Upper lobe of left lung (tissue), 4 donors: ENCODE results near the gene MT1E.

Experiments
- CTCF ChIP-seq, 6 experiments: fragments of 450-650 bp in 4 of 6; fragments of 200-600 bp in 2 of 6; sonication (generic) in 2 of 6; IDR thresholded peaks; one replicate each; pipeline ENCODE4 v1.5.1; 2016 to 2019; ENCODE audit warnings: antibody characterized with exemption in 6 of 6
- POLR2A ChIP-seq, 4 donors: fragments of 450-650 bp; IDR thresholded peaks; one replicate each; pipeline ENCODE4 v1.5.1; 2016 to 2017; ENCODE audit warnings: antibody characterized with exemption in 4 of 4, mild to moderate bottlenecking in 2 of 4

DNA sequence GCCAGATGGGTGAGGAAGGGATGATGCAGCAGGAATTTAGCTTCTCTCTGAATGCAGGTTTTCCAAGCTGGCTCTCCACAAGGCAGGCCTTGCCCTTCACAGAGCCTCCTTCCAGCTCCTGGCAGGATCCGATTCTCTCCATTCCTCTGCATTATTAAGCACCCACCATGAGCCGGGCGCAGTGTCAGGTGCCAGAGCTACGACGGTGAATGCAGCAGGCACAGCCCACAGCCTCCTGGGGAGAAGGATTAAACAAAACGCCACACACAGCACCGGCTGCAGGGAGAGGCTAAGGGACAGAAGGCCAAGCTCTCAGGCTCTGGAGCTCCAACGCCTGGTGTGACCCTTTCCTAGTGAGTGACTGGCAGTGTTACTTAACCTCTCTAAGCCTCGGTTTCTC lies 24.3 kb upstream of the MT1E start:
- TF ChIP-seq CTCF (IDR thresholded peaks at IDR 0.05) (no peak), POLR2A (IDR thresholded peaks at IDR 0.05) (no peak)
